Astrocyte of the spinal cord (primary cell): ENCODE data around the gene CARD9.

Source experiments
- DNase-seq: peaks from one replicate; pipeline ENCODE4 v3.0.0; 2011; ENCODE audit warnings: low read depth, low spot score
- H3K4me3 ChIP-seq: 2 replicates; pipeline ENCODE4 v1.5.1; 2011; ENCODE audit warnings: low read depth, mild to moderate bottlenecking, low read length, moderate library complexity
- CTCF ChIP-seq: IDR thresholded peaks from 2 replicates; pipeline ENCODE4 v1.5.1; 2012; ENCODE audit warnings: low read depth, mild to moderate bottlenecking, low read length, inconsistent platforms
- in situ Hi-C: cut with HindIII; loops from 2 replicates; pipeline ENCODE4 v1.10.0; 2017; ENCODE audit warnings: low sequenced_read_pairs

The CARD9 gene

GRCh38 chr9:136331030-136331429 lies 42.4 kb downstream of the CARD9 start:
- no peak for TF ChIP-seq CTCF
- H3K4me3 ChIP-seq = no peak overlapping the region
- no peak for DNase-seq
- in situ Hi-C loops = no loop called here

- no peak overlapping the region for H3K4me3 ChIP-seq
- TF ChIP-seq CTCF = no peak
- in situ Hi-C loops = no loop called here
- no peak for DNase-seq
Observed at GRCh38 chr9:136330406-136330990, 43.0 kb downstream of the CARD9 start.

- in situ Hi-C loops = no loop called here
- no peak for TF ChIP-seq CTCF
- no peak for DNase-seq
- H3K4me3 ChIP-seq = peak overlapping the region; percentile 74
Observed at GRCh38 chr9:136329636-136330405, 43.6 kb downstream of the CARD9 start.

- in situ Hi-C loops = no loop called here
- TF ChIP-seq CTCF = no peak
- DNase-seq = no peak
- H3K4me3 ChIP-seq = peak overlapping the region; percentile 74
Observed at GRCh38 chr9:136329211-136329627, 44.2 kb downstream of the CARD9 start.

GRCh38 chr9:136328622-136329041 lies 44.8 kb downstream of the CARD9 start:
- peak; percentile 43 for DNase-seq
- in situ Hi-C loops = no loop called here
- no peak for TF ChIP-seq CTCF
- H3K4me3 ChIP-seq = peak overlapping the region; percentile 74

GRCh38 chr9:136328011-136328621 lies 45.4 kb downstream of the CARD9 start:
- peak overlapping the region; percentile 74 for H3K4me3 ChIP-seq
- in situ Hi-C loops = no loop called here
- no peak for DNase-seq
- TF ChIP-seq CTCF = no peak
